ENCODE data around the gene FAM110A.

- no peak for TF ChIP-seq CTCF (IDR thresholded peaks at IDR 0.05; ENCODE audit: low read depth, low read length, poor library complexity, severe bottlenecking)
- no peak for TF ChIP-seq EZH2phosphoT487 (IDR thresholded peaks at IDR 0.05; ENCODE audit: borderline replicate concordance, low read length)
Measured at GRCh38 chr20:858011-858410, 24.5 kb downstream of the FAM110A start.
